Peyer's patch (tissue), 4 donors: ENCODE results near the gene FAM76A.

ENCODE experiments used
- CTCF ChIP-seq, 6 experiments: fragments of 450-650 bp in 4 of 6; fragments of 200-600 bp in 2 of 6; sonication (generic) in 1 of 6; IDR thresholded peaks; one replicate each; pipeline ENCODE4 v1.5.1; 2017 to 2019; ENCODE audit warnings: antibody characterized with exemption in 6 of 6, mild to moderate bottlenecking in 3 of 6, moderate library complexity in 1 of 6
- POLR2A ChIP-seq, 2 donors: fragments of 450-650 bp; IDR thresholded peaks; one replicate each; pipeline ENCODE4 v1.5.1; 2017; ENCODE audit warnings: antibody characterized with exemption in 2 of 2, mild to moderate bottlenecking in 2 of 2, moderate library complexity in 2 of 2

- no peak for TF ChIP-seq CTCF (IDR thresholded peaks at IDR 0.05)
- no peak for TF ChIP-seq POLR2A (IDR thresholded peaks at IDR 0.05)
Measured at GRCh38 chr1:27713869-27714513, 11.8 kb upstream of the FAM76A start.
